ENCODE data around the gene PDE3A.
"Not testable (repeated sequence)": the region's sequence is repeated elsewhere in the genome, so short reads cannot be mapped to it uniquely, and the experiment has no call there.

Gene PDE3A

DNA sequence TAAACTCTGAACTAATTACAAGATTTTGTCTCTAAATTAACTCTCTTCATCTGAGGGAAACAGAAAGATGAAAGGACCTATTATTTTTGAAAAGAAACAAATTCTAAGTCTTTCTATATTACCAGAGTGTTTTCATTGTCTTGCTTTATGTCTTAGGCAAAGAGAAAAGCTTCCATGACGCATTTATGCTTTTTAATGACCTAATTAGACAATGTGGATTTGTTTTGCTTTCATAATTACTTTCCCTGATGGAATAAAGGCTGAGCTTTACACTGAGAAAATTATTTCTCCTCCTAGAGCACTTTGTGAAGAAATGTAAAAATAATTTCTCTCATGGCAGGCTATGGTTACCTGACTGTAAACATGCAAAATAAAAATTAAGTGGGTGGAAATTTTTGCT, 188.8 kb downstream of the PDE3A start:
- DNase-seq, result no peak

DNA sequence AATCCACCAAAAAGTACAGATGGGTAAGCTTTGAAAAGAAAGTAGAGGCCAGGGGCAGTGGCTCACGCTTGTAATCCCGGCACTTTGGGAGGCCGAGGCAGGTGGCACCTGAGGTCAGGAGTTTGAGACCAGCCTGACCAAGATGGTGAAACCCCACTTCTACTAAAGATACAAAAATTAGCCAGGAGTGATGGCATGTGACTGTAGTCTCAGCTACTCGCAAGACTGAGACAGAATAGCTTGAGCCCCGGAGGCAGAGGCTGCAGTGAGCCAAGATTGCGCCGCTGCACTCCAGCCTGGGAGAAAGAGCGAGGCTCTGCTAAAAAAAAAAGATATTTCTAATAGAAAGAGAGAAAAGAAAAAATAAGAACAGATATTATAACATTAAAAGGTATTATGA, 192.6 kb downstream of the PDE3A start:
- no peak for DNase-seq

DNA sequence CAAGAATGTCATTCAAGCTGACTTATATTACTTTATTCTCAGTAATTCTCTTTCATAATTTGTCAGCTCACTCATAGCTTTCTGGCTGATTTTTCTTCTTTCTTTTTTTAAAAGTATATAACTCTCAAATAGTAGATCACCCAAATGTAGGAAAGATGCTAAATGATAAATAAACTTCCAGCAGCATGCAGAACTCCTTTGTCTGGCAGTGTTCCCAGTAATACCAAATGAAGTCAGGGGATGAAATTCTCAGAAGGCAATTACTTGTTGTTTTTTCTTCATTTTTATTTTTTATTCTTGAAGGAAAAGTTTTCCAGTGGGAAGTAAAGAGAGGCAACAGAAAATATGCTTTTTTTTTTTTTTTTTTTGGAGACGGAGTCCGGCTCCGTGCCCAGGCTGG, 193.5 kb downstream of the PDE3A start:
- no peak for DNase-seq

DNA sequence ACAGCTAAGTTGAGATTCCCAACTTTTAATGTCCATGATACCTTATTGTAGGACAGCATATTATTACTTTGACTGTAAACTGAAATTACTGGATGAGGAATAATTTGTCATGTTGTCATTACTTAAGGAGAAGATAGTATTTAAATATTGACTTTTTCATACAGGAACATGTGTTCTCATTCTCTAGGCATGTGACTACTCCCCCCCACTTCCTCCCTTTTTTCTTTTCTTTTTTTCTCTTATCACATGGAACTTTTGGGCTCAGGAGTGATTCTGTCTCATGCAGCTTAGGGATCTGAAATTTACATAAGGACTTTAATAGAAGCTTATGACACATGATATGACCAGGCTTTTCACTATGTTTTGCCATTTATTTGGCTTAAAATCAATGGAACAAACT, 199.1 kb downstream of the PDE3A start:
- DNase-seq, result no peak

DNA sequence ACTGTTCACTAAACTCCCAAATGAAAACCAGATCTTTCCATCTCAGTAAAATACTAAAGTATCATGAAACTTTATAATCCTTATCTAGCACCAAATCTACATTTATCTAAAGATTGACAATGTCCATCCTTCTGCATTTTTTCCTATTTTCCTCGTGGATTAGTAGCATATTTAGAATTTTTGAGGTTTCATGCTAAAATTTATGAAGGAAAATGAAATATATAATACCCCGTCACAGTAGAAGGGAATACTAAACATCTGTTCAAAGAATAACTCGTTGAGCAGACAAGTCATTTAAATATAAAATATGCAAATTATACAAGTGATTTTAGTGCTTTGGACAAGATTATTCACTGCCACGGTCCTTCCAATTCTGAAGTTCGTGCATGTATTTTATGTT, 204.1 kb downstream of the PDE3A start:
- no peak for DNase-seq

DNA sequence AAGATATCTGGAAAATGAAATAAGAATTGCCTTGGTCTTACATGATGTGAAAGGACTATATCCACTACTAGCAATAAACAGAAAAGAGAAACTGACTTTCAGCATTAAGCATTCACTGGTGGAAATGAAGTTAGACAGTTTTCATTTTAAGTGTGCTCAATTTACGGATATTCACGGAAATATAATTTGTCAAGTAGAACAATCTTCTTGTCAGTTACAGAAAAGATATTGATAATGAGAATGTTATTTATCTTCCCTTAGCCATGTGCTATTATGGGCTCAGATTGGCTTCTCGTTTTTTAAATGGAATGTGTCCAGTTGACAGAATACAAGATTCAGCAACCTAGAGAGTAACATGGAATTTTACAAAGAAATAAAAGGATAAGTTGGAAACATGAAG, 208.2 kb downstream of the PDE3A start:
- DNase-seq, result no peak

DNA sequence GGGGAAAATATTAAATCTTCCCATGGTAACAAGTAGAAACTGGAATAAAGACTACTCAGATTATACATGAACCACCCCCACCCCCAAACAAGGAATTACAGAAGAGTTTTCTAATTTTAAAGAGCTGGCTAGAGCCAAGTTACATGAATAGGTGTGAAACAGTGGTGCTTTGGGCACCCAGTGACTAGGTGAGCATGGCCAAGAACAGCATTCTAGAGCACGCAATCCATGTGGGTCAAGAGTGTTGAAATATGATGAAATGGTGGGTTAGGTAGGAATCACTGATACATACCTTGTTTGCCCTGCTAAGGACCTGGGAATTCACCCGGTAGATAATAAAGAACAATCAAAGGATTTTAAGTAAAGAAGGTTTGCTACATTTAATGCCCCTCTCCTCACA, 208.7 kb downstream of the PDE3A start:
- no peak for DNase-seq

DNA sequence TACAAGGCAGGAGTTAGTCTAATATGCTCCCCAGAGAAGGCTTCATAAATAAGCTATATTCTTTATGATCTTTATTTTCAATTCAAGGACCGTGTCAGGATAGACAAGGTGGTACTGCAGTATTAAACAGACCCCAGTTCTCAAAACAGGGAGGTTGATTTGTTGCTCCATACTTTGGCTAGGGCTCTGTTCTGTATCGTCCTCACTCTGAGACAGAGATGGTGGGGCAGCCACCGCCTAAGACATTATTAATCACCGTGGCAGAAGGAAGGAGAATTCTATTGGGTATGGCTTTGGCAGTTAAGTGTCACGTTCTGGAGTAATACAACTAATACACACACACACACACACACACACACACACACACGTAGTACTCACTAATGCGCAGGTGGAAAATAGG, 209.8 kb downstream of the PDE3A start:
- no peak for DNase-seq

DNA sequence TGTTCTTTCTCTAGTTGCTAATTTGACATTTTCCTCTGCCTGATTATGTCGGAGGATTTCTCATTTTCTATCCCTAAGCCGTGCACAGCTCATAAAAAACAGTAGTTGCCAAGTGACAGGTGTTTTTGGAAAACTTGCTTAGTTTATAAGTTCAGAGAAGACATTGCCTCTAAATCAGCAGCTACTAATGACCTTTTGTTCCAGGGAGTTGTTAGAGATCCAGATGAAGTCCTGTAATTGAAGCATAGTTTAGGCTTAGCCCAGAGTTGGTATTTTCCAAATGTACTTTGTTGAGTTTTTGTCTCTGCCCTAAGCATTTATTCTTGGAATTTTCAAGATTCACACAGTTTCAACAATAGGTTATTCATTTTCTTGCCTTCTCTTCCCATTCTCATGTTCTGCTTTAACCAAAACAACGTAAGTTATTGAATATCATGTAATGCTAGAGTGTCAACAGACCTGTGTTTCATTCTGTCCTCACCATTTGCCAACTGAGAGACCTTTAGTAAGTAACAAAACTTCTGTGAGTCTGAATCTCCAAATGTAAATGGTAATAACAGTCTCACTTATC, 216.8 kb downstream of the PDE3A start:
- DNase-seq, result no peak

DNA sequence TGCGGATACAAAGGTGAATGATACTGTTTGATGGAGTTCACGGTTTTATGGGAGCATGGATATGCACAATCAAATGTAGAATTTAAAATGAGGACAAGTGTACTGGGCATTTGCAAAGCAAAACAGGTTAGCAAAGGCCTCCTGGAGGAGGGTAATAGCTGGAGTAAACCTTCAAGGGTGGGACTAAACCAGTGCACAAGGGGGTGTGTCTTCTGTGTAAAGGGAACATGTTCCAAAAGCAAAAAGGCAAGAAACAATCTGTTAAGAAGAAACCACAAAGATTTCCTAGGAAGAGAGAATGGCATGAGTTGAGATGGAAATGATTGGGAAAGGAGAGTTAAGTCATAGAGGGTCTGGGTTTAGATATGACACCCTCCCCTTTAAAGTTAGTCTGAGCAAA, 217.6 kb downstream of the PDE3A start:
- DNase-seq, result no peak

DNA sequence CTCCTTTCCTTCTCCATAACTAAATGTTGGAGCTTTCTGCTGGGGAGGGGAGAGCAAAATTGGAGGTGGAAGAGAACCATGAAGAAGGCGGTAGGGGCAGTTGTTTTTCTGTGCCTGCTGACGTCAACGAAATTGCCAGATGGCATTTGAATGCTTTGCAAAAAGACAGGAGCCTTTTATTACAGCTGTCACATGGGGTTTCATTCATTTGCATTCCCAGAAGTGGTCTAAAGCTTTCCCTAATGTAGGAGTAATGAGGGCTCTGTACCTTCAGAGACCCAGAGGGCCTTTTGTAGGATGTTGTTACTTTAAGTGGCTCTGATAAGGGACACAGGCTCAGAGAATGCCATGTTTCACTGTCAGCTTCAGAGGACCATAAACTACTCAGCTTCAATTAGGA, 219.7 kb downstream of the PDE3A start:
- no peak for DNase-seq

DNA sequence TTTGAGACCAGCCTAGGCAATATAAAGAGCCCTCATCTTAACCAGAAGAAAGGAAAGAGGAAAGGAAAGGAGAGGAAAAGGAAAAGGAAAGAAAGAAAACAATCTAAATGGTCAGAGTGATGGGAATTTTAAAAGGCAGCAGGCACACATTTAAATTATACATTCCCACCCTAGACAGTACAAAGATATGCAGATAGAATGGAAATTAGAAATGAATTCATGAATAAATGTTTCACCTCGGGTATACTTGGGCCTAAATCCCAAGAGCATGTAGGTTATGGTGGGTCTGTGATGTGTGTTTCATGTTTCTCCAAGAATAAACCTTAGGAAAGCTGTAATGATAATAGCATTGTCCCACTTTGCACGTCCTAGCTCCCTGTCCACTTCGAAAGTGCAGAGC, 222.2 kb downstream of the PDE3A start:
- DNase-seq, result no peak

DNA sequence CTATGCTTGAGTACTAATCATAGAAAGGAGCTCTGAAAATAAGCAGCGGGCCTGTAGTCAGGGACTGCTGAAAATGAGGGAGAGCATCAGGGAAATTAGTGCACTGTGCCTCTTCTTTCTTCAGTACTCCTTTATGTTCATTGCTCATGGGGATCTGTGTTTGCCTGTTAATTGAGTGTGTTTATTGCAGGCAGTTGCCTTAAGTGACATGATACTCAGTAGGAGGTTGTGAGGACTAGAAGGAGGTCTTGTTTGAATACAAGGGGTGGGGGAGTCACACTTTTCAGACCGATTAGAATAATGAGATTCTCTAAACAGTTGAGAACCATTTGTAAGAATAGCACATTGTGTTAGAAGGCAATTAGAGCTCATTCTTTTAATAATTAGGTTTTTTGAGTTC, 224.2 kb downstream of the PDE3A start:
- DNase-seq, result no peak

DNA sequence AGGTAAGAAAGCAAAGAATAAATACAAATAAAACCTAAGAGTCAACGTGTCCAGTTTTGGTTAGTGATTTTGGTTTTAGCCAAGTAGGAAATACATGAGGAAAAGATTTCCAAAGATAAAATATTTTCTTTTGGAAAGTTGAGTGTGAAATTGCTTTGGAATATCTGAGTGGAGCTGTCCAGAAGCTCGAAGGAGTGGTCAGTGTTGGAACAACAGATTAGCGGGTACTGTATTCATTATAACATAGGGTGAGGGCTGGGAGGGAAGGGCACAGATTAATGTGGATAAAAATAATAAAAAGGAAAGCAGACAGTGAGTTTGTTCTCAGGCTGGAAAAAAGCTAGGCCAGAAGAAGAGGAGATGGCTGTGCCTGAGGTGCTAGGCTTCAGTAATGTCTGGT, 225.3 kb downstream of the PDE3A start:
- DNase-seq, result no peak

DNA sequence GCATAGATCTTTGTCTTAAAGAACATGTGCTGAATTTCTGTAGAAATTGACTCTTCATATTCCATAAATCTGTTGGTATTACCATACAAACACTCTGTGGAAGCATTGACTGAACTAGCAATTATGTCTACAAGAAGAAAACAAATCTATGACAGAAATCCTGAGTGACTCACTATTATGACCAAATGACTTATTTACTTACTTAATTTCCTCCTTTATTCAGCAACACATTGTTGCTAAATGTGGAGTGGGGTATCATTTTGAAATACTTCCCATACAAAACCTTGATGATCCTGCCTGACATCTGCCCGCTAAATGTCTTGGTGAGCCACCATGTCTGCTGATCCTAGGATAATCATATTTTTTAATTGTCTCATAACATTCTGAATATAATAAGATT, 227.7 kb downstream of the PDE3A start:
- no peak for DNase-seq

DNA sequence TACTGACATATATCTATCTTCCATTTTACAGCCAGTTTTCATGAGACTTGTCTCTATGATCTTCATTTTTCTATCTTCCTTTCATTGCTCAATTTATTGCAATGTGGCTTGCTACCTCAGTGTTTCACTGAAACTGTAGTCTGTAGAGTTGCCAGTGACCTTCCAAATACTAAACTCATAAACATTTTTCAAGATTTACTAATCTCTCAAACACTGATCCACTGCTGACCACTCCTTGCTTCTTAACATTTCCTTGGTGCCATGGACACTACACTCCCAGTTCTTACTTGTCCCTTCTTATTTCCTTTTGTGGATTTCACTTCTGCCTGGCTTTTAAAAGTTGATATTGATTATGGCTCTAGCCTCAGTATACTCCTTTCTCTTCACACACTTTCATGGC, 231.4 kb downstream of the PDE3A start:
- no peak for DNase-seq

DNA sequence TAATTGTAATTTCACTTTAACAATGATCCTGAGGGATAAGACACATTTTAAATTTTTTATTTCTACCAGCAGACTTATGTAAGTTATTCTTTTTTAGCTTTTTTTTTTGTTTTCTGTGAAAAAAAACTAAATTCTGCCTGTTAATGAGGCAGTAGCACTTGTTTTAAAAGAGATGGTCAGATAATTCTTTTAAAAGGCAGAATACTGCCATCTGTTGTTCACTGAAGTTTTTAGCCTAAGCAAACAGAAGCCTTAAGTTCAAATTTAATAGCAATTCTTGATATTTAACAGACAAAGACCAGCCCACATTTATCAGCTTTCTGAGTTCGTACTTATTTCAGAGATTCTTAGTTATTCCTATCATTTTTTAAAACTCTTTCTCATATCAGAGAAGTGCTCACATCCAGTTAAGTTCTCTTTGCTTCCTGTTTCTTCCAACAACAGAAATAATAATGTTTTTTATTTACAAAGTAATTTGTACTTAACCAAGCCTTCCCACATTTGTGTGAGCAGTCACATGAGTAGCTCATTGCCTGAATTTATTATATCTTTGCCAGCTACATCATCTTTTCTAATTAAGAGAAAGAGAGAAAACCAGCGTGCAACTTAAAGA, 233.4 kb downstream of the PDE3A start:
- DNase-seq, result no peak

DNA sequence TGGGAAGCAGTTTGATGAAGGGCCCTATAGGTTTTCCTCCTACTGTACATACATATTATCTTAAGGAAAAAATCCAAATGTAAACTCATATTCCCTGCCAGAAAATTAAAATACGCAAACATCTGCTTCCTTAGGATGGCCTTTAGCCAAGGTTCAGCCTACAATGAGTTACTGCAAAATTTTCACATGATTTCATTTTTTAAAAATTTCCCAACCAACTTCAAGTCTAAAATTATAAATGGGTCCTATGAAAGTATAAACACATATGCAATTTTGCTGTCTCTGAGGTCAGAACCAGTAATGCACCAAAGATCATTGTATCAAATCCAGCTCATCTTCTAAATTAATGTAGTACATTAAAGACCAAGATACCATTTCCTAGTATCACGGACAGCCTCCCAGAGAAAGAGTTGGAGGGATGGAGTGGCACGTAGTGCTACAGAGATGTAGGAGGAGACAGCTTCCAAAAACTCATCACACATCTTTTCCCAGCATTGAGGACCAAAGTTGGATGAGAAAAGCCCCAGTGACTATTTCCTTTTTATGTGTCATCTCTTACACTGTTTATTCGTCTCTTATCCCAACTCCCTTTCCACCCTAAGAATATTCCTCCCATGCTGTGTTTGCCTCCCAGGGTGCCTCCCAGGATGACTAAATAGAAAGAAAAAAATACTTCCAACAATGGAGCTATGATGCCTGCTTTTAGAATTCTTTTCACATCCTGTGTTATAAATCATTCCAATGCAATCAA, 234.5 kb downstream of the PDE3A start:
- no peak for DNase-seq

DNA sequence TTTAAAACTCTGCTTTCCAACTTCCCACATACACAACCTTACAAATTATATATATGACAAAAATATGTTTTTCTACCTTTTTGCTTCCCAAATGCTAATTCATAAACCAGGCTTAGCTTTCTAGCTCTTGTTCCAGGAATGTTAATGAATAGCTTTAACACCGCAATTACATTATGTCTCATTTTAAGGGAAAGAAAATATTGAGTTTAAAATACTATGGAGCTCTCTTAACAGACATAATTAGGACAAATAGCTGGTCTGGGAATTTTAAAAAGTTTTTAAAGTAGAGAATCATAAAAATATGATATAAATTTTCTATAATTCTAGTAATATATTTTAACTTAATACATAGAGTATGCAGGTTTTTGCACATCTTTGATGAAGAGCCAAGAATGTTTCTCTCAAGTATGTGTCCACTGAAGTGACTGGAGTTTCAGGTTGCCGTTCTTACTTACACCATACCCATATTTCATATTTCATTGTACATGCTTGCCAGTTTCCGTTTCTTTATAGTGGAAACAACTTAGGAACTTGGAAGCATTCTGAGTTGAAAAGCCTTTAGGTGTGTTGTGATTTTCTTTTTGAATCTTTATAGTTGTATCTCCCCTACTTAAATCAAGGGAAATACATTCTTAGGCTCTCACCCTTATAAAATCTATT, 236.2 kb downstream of the PDE3A start:
- DNase-seq, result no peak

DNA sequence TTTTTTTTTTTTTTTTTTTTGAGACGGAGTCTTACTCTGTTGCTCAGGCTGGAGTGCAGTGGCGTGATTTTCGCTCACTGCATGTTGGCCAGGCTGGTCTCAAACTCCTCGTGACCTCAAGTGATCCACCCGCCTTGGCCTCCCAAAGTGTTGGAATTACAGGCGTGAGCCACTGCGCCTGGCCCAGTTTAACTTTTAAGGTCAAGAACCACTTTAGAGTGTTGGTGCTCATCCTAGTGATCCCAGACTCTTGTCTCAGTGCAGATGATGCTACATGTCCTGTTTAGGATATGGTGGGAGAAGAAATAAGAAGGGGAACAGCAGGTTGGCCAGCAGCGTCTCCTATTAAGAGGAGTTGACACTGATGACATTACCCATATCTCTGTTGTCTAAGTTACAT, 246.7 kb downstream of the PDE3A start:
- DNase-seq, result not testable (repeated sequence)

DNA sequence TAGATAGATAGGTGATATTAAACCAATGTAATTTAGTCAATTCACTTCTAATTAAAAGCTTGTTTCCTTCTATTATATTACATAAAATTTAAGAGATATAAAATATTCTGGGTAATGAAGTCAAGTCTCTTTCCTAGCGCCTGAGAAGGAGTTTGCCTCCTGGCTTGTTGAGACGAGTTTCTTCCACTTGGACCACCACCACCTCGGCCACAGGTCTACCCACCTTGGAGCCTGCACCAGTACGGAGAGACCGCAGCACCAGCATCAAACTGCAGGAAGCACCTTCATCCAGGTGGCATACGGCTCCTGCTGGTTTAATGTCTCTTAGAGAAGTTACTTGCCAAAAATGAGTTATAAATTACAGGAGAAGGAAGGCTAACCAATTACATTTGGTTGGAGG, 247.8 kb downstream of the PDE3A start:
- DNase-seq, result no peak

DNA sequence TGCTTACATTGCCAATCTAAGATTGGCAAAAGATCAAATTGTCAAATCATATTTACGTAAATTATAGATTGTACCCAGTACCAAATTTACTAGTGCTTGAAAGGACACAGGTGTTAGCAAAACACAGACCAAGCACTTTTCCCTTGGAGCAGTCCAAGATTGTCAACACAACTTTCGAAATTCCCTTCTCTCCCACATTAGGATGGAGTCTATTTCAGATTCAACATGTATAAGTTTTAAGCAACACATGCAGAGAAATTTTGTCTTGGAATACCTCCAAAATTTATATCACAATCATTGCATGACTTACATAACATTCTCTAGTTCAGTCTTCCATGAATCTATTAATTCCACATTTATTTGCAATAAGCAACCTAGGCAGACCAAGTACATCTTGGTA, 251.9 kb downstream of the PDE3A start:
- no peak for DNase-seq

DNA sequence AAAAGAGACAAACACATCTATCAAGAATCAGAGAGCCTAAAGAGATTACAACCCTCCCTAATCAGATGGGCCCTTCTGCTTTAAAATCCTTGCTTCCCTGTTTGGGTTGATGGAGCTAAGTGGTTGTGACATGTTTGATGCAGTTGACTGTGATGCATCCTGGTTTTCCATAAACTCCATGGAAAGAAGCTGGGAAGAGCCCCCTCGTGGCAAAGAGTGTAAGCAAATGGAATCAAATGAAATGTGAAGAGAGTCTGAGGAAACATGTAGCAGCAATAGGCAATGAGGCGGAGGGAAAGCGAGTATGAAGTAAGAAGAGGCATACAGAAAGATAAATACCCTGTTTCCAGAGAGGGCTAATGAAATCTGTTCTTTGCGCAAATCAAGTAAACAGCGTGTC, 256.4 kb downstream of the PDE3A start:
- no peak for DNase-seq

DNA sequence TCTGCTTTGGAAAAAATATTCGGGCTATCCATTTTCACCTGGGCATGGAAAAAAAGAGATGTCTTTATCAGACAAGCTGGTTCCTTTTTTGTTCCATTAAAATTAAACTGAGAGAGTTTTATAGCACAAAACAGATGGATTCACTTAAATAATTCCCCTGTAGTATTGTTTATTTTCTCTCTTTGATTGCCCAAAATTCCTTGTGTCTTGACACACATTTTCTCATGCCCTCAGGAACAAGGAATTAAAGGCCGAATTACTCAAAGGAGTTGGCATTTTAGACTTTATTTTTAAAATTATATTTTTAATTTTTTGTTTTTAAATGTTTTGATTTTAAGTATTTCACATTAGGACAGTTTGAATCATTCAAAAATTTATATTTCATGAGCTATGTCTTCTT, 257.2 kb downstream of the PDE3A start:
- DNase-seq, result no peak
